IPS-15b (cell line): Measurements from ENCODE around the gene BCL6.

Experiments used
- H3K27me3 ChIP-seq: one replicate; pipeline ENCODE4 v1.6.1; 2013; ENCODE audit warnings: low read length; ENCODE audit not compliant: control insufficient read depth, insufficient read depth
- H3K36me3 ChIP-seq: one replicate; pipeline ENCODE4 v1.6.1; 2013; ENCODE audit warnings: low read length; ENCODE audit not compliant: control insufficient read depth, insufficient read depth
- H3K4me1 ChIP-seq: one replicate; pipeline ENCODE4 v1.6.1; 2013; ENCODE audit warnings: mild to moderate bottlenecking, low read length; ENCODE audit not compliant: control insufficient read depth, insufficient read depth
- H3K4me3 ChIP-seq: one replicate; pipeline ENCODE4 v1.5.1; 2013; ENCODE audit warnings: low read depth, low read length
- H3K9ac ChIP-seq: one replicate; pipeline ENCODE4 v1.6.1; 2013; ENCODE audit warnings: low read depth, mild to moderate bottlenecking, low read length
- H3K9me3 ChIP-seq: one replicate; pipeline ENCODE4 v1.6.1; 2013; ENCODE audit warnings: mild to moderate bottlenecking, low read length; ENCODE audit not compliant: control insufficient read depth, insufficient read depth

Gene BCL6

GRCh38 chr3:187745201-187746058, at the start of gene BCL6:
TSS of gene BCL6 (minus strand) at chr3:187745468. CDS start at chr3:187733693, 11,775 bp downstream.
- Histone ChIP-seq H3K4me3 (peak within 1 kb of the TSS; percentile 83), H3K36me3 (no peaks in the 10 kb centered on the region), H3K9me3 (no peaks in the 10 kb centered on the region), H3K27me3 (peaks cover 16% of the 10 kb centered on the region), H3K9ac (peak within 1 kb of the TSS; percentile 99), H3K4me1 (peaks cover 23% of the 10 kb centered on the region)

DNA sequence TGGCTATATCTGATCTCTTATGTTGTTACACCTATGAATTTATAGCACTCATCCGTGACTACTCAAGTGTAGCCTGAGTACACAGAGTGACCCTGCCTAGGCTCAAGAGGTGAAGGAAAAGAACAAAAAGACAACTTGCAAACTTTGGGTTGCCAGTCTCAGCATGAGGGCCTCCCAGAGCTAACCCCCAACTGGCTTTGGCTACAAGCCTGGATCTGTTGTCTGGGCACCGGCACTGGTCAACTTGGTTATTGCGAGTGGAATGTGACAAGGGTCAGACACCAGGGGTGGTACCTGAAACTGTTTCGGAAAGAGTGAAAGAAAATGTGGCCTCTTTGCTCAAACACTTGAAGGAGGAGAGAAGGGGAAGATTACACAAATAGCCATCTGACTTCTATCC, 49.5 kb upstream of the BCL6 start:
- no peak overlapping the region for H3K9ac ChIP-seq
- H3K4me1 ChIP-seq = peaks cover 5% of the 10 kb centered on the region
- no peak overlapping the region for H3K4me3 ChIP-seq
- no peaks in the 10 kb centered on the region for H3K36me3 ChIP-seq
- H3K27me3 ChIP-seq = no peaks in the 10 kb centered on the region
- no peaks in the 10 kb centered on the region for H3K9me3 ChIP-seq

DNA sequence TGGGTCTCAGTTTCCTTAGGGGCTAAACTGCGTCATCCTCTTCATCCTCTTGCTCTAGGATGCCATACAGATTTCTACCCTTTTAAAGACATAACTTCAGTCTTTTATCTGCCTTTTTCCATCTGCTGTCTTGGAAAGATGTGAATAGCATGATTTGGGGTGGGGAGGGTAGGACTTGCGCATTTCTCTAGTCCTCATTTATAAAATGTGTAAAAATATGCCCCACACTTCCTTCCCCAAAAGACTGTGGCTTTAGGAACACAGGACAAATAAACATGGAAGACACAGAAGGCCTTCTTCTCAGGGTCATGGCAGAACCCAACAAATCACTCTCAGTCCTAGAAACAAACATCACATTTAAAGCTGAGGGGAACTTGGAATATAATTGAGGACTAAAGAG, 48.4 kb upstream of the BCL6 start:
- no peaks in the 10 kb centered on the region for H3K27me3 ChIP-seq
- H3K9ac ChIP-seq = no peak overlapping the region
- no peaks in the 10 kb centered on the region for H3K36me3 ChIP-seq
- H3K9me3 ChIP-seq = no peaks in the 10 kb centered on the region
- H3K4me3 ChIP-seq = no peak overlapping the region
- H3K4me1 ChIP-seq = peaks cover 5% of the 10 kb centered on the region

- Histone ChIP-seq H3K4me3 (no peak overlapping the region), H3K9ac (no peak overlapping the region), H3K36me3 (no peaks in the 10 kb centered on the region), H3K27me3 (no peaks in the 10 kb centered on the region), H3K9me3 (no peaks in the 10 kb centered on the region), H3K4me1 (no peaks in the 10 kb centered on the region)
Measured at GRCh38 chr3:187792521-187792920, 47.3 kb upstream of the BCL6 start.

DNA sequence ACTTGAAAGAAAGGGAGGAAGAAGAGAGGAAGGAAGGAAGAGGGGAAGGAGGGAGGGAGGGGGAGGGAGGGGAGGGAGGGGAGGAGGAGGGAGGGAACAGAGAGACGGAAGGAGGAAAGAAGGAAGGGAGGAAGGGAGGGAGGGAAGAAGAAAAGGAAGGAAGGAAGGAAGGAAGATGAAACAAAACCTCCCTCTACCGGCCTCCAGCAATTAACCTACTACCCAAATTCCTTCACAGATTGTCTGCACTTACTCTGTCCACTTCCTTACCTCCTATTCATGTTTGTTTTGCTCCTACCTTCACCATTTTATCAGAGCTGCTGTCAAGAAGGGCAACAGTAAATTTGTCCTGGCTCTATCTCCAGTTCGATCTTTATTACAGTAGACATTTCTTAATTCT, 44.6 kb upstream of the BCL6 start:
- Histone ChIP-seq H3K36me3 (no peaks in the 10 kb centered on the region), H3K27me3 (no peaks in the 10 kb centered on the region), H3K9ac (no peak overlapping the region), H3K4me1 (no peaks in the 10 kb centered on the region), H3K9me3 (no peaks in the 10 kb centered on the region), H3K4me3 (no peak overlapping the region)

- no peaks in the 10 kb centered on the region for H3K36me3 ChIP-seq
- H3K27me3 ChIP-seq = no peaks in the 10 kb centered on the region
- no peaks in the 10 kb centered on the region for H3K9me3 ChIP-seq
- H3K4me3 ChIP-seq = no peak overlapping the region
- no peaks in the 10 kb centered on the region for H3K4me1 ChIP-seq
- no peak overlapping the region for H3K9ac ChIP-seq
Measured at GRCh38 chr3:187788984-187789857, 44.0 kb upstream of the BCL6 start.

DNA sequence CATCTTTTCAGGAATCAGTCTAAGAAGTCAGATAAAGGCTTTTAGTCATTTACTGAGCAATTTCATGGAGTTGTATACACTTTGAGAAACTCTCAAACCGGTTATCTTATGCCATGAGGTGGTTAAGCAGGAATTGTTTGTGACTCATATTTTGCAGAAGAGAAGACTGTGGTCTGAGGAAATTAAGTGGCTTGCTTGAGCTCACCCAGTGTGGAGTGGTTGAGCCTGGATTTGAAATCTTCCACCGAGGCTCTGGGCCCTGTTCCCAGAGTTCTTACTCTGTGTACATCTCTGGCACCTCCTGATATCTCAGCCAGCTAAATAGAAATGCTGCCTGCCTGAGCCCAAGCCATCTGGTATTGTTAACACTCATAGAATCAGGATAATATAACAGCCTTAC, 37.8 kb upstream of the BCL6 start:
- no peaks in the 10 kb centered on the region for H3K27me3 ChIP-seq
- H3K9me3 ChIP-seq = no peaks in the 10 kb centered on the region
- no peaks in the 10 kb centered on the region for H3K36me3 ChIP-seq
- H3K4me1 ChIP-seq = no peaks in the 10 kb centered on the region
- H3K9ac ChIP-seq = no peak overlapping the region
- H3K4me3 ChIP-seq = no peak overlapping the region

DNA sequence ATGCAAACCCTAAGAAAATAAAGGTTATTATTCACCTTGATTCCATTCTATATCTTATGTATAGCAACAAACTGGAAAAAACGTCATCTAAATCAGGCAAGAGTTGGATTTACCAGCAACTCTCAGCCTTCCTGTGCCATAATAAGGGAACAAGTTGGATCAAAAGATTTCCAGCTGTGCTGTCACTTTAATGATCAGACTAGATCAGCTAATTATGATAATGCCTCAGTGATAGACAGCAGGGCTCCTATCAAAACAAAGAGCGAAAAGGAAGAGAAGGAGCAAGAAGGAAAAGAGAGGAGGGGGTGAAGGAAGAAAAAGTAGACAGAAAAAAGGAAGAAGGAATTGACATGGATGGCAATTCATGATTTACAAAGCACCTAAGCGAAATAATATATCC, 36.7 kb upstream of the BCL6 start:
- no peak overlapping the region for H3K9ac ChIP-seq
- no peak overlapping the region for H3K4me3 ChIP-seq
- no peaks in the 10 kb centered on the region for H3K9me3 ChIP-seq
- no peaks in the 10 kb centered on the region for H3K27me3 ChIP-seq
- no peaks in the 10 kb centered on the region for H3K36me3 ChIP-seq
- H3K4me1 ChIP-seq = no peaks in the 10 kb centered on the region

DNA sequence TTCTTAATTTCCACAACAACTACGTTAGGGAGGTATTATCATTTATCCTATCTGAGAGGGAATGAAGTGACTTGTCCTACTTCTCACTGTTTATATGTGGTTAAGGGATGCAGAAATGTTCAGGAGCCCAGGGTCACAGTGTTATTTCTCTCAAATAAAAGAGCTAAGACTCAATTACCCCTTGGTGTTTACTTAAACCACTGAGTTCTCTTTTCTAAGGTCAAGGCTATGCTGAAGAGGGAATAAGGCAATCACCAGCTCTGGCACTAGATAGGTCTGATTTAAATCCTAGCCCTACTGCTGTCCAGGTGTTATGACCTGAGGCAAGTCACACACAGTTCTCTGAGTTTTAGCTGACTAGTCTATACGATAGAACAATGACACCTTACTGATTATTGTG, 35.7 kb upstream of the BCL6 start:
- H3K4me1 ChIP-seq = no peaks in the 10 kb centered on the region
- H3K9me3 ChIP-seq = no peaks in the 10 kb centered on the region
- no peaks in the 10 kb centered on the region for H3K36me3 ChIP-seq
- H3K27me3 ChIP-seq = no peaks in the 10 kb centered on the region
- H3K9ac ChIP-seq = no peak overlapping the region
- H3K4me3 ChIP-seq = no peak overlapping the region

- H3K9me3 ChIP-seq = no peaks in the 10 kb centered on the region
- no peaks in the 10 kb centered on the region for H3K27me3 ChIP-seq
- H3K4me1 ChIP-seq = peaks cover 5% of the 10 kb centered on the region
- no peaks in the 10 kb centered on the region for H3K36me3 ChIP-seq
- no peak overlapping the region for H3K4me3 ChIP-seq
- no peak overlapping the region for H3K9ac ChIP-seq
Measured at GRCh38 chr3:187778726-187779125, 33.5 kb upstream of the BCL6 start.

DNA sequence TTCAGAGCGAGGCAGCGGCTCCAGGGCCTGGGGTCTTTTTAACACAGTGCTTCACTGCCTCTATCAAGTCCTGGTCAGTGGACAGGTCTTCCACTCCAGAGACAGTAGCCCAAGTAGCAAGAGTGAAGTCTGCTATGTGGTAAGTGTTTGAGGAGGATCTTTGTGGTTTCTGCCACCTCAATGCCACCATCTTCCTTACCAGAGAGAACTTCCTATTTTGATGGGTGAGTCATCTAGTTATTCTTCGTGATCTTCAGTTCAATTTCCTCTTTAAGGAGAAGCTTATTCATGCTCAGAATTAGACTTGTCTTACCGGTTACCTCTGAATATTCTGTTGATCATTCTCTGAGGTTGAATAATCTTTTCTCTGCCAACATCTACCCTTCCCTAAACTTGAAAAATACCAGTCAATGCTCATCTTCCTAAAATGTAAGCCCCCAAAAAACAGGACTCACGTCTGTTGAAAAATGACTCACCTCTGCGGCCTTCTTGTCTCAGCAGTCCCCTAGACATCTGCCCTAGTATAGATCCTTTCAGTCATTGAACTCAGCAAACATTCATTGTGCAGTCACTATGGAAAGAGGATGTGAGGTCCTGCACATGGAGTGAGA, 32.2 kb upstream of the BCL6 start:
- Histone ChIP-seq H3K36me3 (no peaks in the 10 kb centered on the region), H3K4me3 (no peak overlapping the region), H3K4me1 (peaks cover 8% of the 10 kb centered on the region), H3K9me3 (no peaks in the 10 kb centered on the region), H3K27me3 (no peaks in the 10 kb centered on the region), H3K9ac (no peak overlapping the region)
